Heart right ventricle (tissue), 16 donors: ENCODE results near the gene PLXNC1. TPM values are rescaled to one million over a fixed set of nuclear protein-coding genes. Genes with fewer than 3 reads are reported as not detected.

Experiments
- ATAC-seq, 8 donors: fragments of 200-7000 bp; cut with Tn5 transposase; one replicate each; pipeline ENCODE4 v1.9.1; 2020; ENCODE audit warnings: mild to moderate bottlenecking in 8 of 8, moderate library complexity in 8 of 8, moderate number of reproducible peaks in 1 of 8
- DNase-seq, 2 donors: peaks; one replicate each; pipeline ENCODE4 v3.0.0-alpha.2; 2020
- H3K27ac ChIP-seq, 10 donors: fragments of 200-600 bp; sonication (generic) in 2 of 10; one replicate each; pipeline versions ENCODE4 v1.5.0 to v1.8.0; 2020 to 2022; ENCODE audit warnings: mild to moderate bottlenecking in 3 of 10
- H3K27me3 ChIP-seq, 7 donors: fragments of 200-600 bp; one replicate each; pipeline ENCODE4 v1.8.0; 2021 to 2022; ENCODE audit warnings: mild to moderate bottlenecking in 2 of 7
- H3K36me3 ChIP-seq, 9 donors: fragments of 200-600 bp; sonication (generic) in 1 of 9; one replicate each; pipeline versions ENCODE4 v1.5.0 to v1.8.0; 2020 to 2022; ENCODE audit warnings: mild to moderate bottlenecking in 2 of 9
- H3K4me1 ChIP-seq, 9 donors: fragments of 200-600 bp; sonication (generic) in 1 of 9; one replicate each; pipeline versions ENCODE4 v1.5.0 to v1.8.0; 2020 to 2022; ENCODE audit warnings: mild to moderate bottlenecking in 4 of 9
- H3K4me3 ChIP-seq, 10 donors: fragments of 200-600 bp; sonication (generic) in 2 of 10; one replicate each; pipeline versions ENCODE4 v1.5.0 to v1.8.0; 2020 to 2022; ENCODE audit warnings: mild to moderate bottlenecking in 7 of 10, moderate library complexity in 2 of 10
- H3K9me3 ChIP-seq, 11 donors: fragments of 200-600 bp in 10 of 11; sonication (generic) in 2 of 11; one replicate each; pipeline versions ENCODE4 v1.5.0 to v1.8.0; 2013 to 2022; ENCODE audit warnings: mild to moderate bottlenecking in 2 of 11, control low read depth in 1 of 11, moderate library complexity in 1 of 11
- CTCF ChIP-seq, 9 donors: fragments of 200-600 bp; sonication (generic) in 2 of 9; IDR thresholded peaks; one replicate each; pipeline versions ENCODE4 v1.5.0 to v1.8.0; 2021 to 2022; ENCODE audit warnings: antibody characterized with exemption in 9 of 9, mild to moderate bottlenecking in 5 of 9, moderate library complexity in 1 of 9
- WGBS, 2 donors: extraction: QIAGEN DNeasy Blood & Tissue Kit; methylation state at CpG; one replicate each; pipeline ENCODE4 v1.1.7; 2013; ENCODE audit warnings: inconsistent platforms in 1 of 2; 5-methylcytosine and 5-hydroxymethylcytosine counted together
- intact Hi-C, 10 donors: fragments of 100-400 bp; cut with DNase I; formaldehyde crosslinking; loops; one replicate each; pipeline versions ENCODE4 v1.11.1 to v1.14.2; 2022
- polyA plus RNA-seq, 2 donors: library from polyadenylated mRNA; stranded (reverse); fragments of 200-250 nt; gene quantifications; one replicate each; pipeline ENCODE4 v1.2.3, GENCODE V29; 2013
- total RNA-seq, 10 donors: library from RNA; stranded (reverse); fragmentation: NEBNext Ultra II Directional in 3 of 10; extraction: Animal tissue kit (Norgen Biotek cat#: 25700) in 3 of 10; gene quantifications; one replicate each; pipeline versions ENCODE4 v1.2.1 to v1.2.4, GENCODE V29; 2021 to 2023
- donor health status: Arrhythmogenic right ventricular cardiomyopathy.
- donor health status: ischemic (EF 13 %, LVEDD 7.1; RV severe dilation, severe dysfunction).
- donor health status: healthy with polysubstance abuse.
- donor health status: DM: no; HTN: yes; CAD: no.
- donor health status: DM: no; HTN: no; CAD: no.
- donor health status: ischemic (EF 25% LVEDD 6.9; RV normal size, moderate dysfunction).
- donor health status: ischemic (EF 25% LVEDD 5.7; RV mildly dilated, moderate dysfunction).
- donor health status: healthy.
- donor health status: DM: yes; HTN: yes; CAD: no.
- donor health status: Ischemic cardiomyopathy.
- donor health status: ischemic (EF 35%, LVEDD 5.7; RV mildly dilated, moderate dysfunction).
- donor health status: nonischemic (EF 11% LVEDD 7.7; RV severe dilation, severe dysfunction).
- donor health status: DM: yes; HTN: yes; CAD: no.
- donor health status: PGD.
- donor health status: ischemic (EF 29% LVEDD 5.4; RV normal size, mild dysfunction).
- donor health status: nonischemic (EF 23%, LVEDD 6.1; RV moderate dilation, normal function).

Gene PLXNC1
- total and polyA plus RNA-seq, 12 donors, result 0.72 to 8.5 (median 2.7) TPM

GRCh38 chr12:94320109-94320508 is 171.7 kb downstream of the PLXNC1 start:
- no peak overlapping the region for H3K27ac ChIP-seq
- DNase-seq (no peak), ATAC-seq (no peak)
- peaks cover 0 to 4% (median 0%) of the 10 kb centered on the region in 9 donors for H3K4me1 ChIP-seq
- H3K4me3 ChIP-seq, result no peak overlapping the region
- TF ChIP-seq CTCF (IDR thresholded peaks at IDR 0.05), result no peak
- peaks cover 0 to 46% (median 10%) of the 10 kb centered on the region in 11 donors for H3K9me3 ChIP-seq
- intact Hi-C loops, result loop anchor here in 2 of 10 donors (10.0 kb wide), 1 partner anchor 215 kb away; no protein-coding TSS in a partner anchor
- H3K36me3 ChIP-seq, result peaks cover 0 to 51% (median 18%) of the 10 kb centered on the region in 9 donors
- no peaks in the 10 kb centered on the region for H3K27me3 ChIP-seq

GRCh38 chr12:94322346-94322745 is 174.0 kb downstream of the PLXNC1 start:
- peak in 1 of 8 donors; percentile 30 for ATAC-seq
- intact Hi-C loops, result loop anchor here in 2 of 10 donors (10.0 kb wide), 1 partner anchor 212 kb away; no protein-coding TSS in a partner anchor
- Histone ChIP-seq H3K9me3 (peaks cover 0 to 37% (median 10%) of the 10 kb centered on the region in 11 donors), H3K27ac (no peak overlapping the region), H3K27me3 (no peaks in the 10 kb centered on the region), H3K4me1 (peaks cover 0 to 4% (median 0%) of the 10 kb centered on the region in 9 donors), H3K4me3 (no peak overlapping the region), H3K36me3 (peaks cover 0 to 61% (median 18%) of the 10 kb centered on the region in 9 donors)
- WGBS, 2 donors, result 69% methylated on average over 2 of the region's 2 CpGs
- DNase-seq, result no peak
- TF ChIP-seq CTCF (IDR thresholded peaks at IDR 0.05), result no peak

DNA sequence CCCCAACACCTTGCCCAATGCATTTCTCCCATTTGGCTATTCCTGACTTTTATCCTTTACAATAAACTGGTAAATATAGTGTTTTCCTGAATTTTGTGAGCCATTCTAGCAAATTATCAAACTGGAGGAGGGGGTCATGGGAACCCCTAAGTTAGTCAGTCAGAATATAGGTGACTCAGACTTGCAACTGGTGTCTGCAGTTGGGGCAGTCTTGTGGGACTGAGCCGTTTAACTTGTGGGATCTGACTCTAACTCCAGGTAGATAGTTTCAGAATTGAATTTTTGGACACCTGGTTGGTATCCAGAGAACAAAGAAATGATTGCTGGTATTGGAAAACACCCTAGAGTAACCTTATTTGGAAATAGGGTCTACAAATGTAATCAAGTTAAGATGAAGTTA is 177.9 kb downstream of the PLXNC1 start:
- ATAC-seq, result no peak
- intact Hi-C loops, result loop anchor here in 3 of 10 donors (5.0 to 10.0 kb wide), 2 partner anchors 206 to 209 kb away; no protein-coding TSS in a partner anchor
- WGBS, 2 donors, result 92 to 98% methylated on average over 1 of the region's 1 CpG

DNA sequence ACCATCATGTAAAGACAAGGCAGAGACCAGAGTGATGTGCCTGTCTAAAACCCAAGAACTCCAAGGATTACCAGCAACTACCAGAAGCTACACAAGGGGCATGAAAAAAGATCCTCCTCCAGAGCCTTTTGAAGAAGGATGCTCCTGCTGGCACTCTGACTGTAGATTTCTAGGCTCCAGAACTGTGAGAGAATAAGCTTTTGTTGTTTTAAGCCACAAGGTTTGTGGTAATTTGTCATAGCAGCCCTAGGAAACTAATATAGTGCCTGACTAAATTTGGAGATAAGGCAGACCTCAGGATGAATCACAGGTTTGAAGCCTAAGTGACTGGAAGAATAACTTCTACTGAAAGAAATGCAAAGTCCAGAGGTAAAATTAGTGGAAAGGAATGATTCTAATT is 178.3 kb downstream of the PLXNC1 start:
- intact Hi-C loops, result loop anchor here in 3 of 10 donors (5.0 to 10.0 kb wide), 2 partner anchors 206 to 208 kb away; no protein-coding TSS in a partner anchor
- TF ChIP-seq CTCF (IDR thresholded peaks at IDR 0.05), result no peak
- Histone ChIP-seq H3K4me1 (peaks cover 0 to 4% (median 0%) of the 10 kb centered on the region in 9 donors), H3K27ac (no peak overlapping the region), H3K36me3 (peaks cover 0 to 83% (median 14%) of the 10 kb centered on the region in 9 donors), H3K9me3 (no peaks in the 10 kb centered on the region), H3K27me3 (no peaks in the 10 kb centered on the region), H3K4me3 (no peak overlapping the region)
- ATAC-seq (no peak), DNase-seq (no peak)

More for the DNA sequence above, 177.9 kb downstream of the PLXNC1 start:
- peaks cover 0 to 5% (median 0%) of the 10 kb centered on the region in 11 donors for H3K9me3 ChIP-seq
- no peak overlapping the region for H3K4me3 ChIP-seq
- no peak overlapping the region for H3K27ac ChIP-seq
- DNase-seq, result no peak
- H3K27me3 ChIP-seq, result no peaks in the 10 kb centered on the region
- peaks cover 0 to 83% (median 19%) of the 10 kb centered on the region in 9 donors for H3K36me3 ChIP-seq
- no peak for TF ChIP-seq CTCF (IDR thresholded peaks at IDR 0.05)
- peaks cover 0 to 4% (median 0%) of the 10 kb centered on the region in 9 donors for H3K4me1 ChIP-seq
